Measurements from ENCODE around the gene MCM8.
"Not testable (repeated sequence)": the region's sequence is repeated elsewhere in the genome, so short reads cannot be mapped to it uniquely, and the experiment has no call there.

Gene MCM8

GRCh38 chr20:6007529-6008103, 57.2 kb downstream of the MCM8 start:
- DNase-seq: no peak

DNA sequence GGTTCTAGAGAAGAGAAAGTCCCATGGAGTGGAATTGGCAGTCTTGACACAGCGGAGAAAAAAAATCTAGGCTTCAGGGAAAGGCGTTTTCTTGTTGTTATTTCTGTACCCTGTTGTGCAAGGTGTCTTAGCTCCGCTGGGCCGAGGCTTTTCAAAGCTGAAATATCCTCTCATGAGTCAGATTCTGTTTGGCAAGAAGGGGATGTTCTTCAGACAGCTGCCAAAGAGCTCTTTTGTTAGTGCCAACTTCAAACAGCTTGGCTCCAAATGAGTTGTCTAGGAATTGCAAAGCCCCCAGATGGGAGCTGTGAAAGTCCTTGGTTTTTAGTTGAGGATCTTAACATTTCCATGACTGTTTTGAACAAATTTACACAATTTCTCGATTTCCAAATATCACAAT, 57.8 kb downstream of the MCM8 start:
- peak; percentile 46 for DNase-seq

- no peak for DNase-seq
Measured at GRCh38 chr20:6012179-6012578, 61.7 kb downstream of the MCM8 start.

GRCh38 chr20:6014017-6014416, 63.6 kb downstream of the MCM8 start:
- DNase-seq: no peak

DNA sequence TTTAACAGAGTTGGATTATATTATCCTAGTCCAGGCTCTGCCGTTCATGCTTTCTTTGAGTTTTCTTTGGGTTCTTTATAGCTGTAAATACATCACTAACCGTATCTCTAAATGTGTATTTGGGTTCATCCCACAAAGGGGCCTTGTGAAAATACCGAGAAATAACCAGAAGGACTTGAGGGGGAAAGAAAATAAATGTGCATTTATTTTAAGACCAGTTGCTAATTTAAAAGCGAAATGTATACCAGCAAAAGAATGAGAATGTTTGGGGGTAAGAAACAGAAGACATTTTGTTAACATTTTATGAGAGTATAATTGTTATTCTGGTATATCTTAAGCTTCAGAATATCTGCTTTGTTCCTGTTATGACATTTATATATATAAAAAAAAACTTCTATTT, 64.5 kb downstream of the MCM8 start:
- DNase-seq: no peak

- DNase-seq: no peak
Measured at GRCh38 chr20:6017467-6017866, 67.0 kb downstream of the MCM8 start.

DNA sequence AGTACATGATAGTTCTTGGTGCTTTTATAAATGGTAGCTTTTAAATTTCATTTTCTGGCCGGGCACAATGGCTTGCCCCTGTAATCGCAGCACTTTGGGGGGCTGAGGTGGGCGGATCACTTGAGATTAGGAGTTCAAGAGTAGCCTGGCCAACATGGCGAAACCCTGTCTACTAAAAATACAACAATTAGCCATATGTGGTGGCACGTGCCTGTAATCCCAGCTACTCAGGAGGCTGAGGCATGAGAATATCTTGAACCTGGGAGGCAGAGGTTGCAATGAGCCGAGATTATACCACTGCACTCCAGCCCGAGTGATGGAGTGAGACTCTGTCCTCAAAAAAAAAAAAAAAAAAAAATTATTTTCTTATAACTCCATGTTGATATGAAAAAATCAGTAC, 67.4 kb downstream of the MCM8 start:
- DNase-seq: no peak

GRCh38 chr20:6024768-6025167, 74.3 kb downstream of the MCM8 start:
- DNase-seq: no peak

GRCh38 chr20:6026051-6026450, 75.6 kb downstream of the MCM8 start:
- no peak for DNase-seq

GRCh38 chr20:6028818-6029217, 78.4 kb downstream of the MCM8 start:
- DNase-seq: no peak

DNA sequence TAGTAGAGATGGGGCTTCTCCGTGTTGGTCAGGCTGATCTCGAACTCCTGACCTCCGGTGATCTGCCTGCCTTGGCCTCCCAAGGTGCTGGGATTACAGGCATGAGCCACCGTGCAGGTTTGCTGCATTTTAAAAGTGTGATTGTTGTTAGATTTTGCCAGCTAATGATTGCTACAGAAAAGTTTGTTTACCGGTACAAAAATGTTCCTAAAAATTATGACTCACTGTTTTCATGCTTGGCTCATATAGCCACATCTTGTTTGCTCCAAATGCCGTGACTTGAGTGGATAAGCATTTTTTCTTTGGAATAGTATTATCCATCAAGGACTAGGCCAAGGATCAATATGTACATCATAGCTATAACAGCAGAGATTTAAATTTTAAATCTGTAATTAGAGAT, 79.1 kb downstream of the MCM8 start:
- DNase-seq: no peak

DNA sequence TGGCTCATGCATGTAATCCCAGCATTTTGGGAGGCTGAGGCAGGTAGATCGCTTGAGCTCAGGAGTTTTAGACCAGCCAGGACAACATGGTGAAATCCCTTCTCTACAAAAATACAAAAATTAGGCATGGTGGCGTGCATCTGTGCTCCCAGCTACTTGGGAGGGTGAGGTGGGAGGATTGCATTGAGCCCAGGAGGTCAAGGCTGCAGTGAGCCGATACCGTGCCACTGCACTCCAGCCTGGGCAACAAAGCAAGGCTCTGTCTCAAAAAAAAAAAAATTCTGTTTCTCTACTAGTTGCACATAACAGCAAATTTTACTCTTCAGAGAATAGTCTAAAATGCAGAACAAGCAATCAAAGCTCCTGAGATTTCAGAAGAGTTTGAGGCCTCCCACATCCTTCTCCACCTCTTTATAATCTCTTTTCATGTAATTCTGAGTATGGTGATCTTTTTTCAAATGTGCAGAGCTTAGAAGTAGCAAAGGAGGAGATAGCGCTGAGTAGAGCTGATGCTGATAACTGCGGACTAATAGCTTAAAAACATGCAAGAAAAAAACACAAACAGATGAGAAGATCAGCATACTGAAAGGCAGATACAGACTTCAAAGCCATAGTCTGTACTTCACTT, 80.1 kb downstream of the MCM8 start:
- no peak for DNase-seq

DNA sequence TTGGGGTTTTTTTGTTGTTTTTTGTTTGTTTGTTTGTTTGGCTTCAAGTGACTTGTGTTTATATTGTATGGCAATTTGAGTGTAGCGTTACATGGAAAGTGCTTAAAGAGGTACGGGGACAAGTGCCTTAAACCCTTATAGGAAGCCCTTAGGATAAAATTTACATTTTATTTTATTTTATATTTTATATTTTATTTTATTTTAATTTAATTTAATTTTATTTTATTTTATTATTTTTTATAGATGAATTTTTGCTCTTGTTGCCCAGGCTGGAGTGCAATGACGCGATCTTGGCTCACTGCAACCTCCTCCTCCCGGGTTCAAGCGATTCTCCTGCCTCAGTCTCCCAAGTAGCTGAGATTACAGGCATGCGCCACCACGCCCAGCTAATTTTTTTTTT, 82.5 kb downstream of the MCM8 start:
- DNase-seq: not testable (repeated sequence)

GRCh38 chr20:6034134-6034969, 83.9 kb downstream of the MCM8 start:
- DNase-seq: no peak

- DNase-seq: no peak
Measured at GRCh38 chr20:6036213-6036612, 85.8 kb downstream of the MCM8 start.

DNA sequence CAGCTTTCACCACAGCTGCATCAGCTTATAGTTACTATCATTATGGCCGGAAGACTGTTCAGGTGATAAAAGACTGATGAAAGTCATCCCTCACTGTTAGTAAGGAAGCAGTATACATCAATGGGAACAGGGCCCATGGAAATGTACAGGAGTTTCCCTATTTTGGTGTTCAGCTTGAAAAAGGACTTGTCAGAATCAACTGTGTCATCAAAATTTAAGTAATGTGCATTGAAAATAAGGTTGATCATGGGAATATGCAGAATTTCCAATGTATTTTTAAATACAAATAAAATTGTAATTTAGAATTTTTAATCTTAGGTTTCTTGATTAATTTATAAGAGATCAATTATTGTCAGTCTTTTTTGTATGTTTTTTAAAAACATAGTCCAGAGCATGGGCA, 86.6 kb downstream of the MCM8 start:
- DNase-seq: no peak

DNA sequence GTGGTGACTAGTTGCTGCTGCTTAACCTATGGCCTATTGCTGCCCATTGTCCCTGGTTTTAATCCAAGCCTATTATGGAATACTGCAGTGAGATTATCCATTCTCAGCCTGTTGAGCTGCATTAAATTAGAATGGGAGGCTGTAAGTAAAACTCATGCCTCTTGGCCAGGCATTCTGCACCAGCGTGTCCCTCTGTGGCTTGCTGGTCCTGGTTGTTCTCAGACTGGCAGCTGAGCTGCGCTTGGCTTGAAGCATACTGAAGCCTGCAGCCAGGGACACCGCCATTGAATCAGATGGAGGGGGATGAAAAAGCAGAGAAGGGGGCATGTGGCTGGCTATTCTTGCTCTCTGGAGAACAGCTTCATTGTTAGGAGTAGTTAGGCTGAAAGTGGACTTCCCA, 87.8 kb downstream of the MCM8 start:
- DNase-seq: no peak

DNA sequence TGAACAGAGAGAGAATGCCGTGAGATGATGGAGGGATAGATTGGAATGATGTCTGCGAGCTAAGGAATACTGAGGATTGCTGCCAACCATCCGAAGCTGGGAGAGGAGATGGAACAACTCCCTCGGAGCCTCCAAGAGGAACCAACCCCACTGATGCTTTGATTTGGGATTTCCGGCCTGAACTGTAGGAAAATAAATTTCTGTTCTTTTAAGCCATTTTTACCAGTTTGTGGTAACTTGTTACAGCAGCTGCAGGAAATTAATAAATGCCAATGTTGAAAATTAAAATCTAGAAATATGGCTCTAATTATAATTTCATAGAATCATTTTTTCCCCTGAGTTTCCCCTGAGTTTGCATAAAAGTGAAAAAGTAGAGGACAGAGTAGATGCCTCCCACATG, 89.3 kb downstream of the MCM8 start:
- DNase-seq: no peak

DNA sequence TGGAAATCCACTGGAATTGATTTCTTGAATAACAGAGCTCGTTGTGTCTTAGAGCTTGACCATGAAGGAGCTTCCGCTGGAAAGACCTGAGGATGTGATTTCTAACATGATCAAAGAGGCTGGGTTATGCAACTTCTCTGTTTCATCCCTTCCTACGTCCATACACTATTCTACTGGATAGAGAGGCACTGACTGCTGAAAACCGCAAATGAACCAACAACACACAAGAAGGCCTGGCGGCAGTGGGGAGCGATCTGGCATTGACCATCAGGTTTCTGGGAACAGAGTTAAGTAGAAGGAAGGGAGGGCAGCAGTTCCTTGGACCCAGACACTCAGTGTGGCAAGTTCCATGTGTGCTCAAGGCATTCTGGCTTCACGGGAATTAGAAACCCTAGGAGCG, 90.1 kb downstream of the MCM8 start:
- DNase-seq: no peak

GRCh38 chr20:6040958-6041807, 90.7 kb downstream of the MCM8 start:
- no peak for DNase-seq

- DNase-seq: no peak
Measured at GRCh38 chr20:6041808-6042265, 91.4 kb downstream of the MCM8 start.

GRCh38 chr20:6044115-6044514, 93.7 kb downstream of the MCM8 start:
- peak; percentile 16 for DNase-seq

DNA sequence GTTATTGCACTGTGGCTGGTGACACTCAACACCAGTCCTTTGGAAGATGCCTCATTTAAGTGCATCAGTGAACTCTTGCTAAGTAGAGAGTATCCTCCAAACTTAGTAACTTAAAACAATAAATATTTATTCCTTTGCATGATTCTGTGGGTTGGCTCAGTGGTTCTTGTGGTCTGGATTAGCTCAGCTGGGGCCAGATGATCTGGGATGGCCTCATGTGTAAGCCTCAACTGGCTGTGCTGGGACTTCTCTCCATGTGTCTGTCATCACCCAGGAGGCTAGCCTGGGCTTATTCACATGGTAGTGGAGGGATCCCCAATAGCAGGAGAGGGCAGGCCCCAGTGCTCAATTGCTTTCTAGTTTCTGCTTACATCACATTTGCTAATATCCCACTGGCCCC, 95.1 kb downstream of the MCM8 start:
- DNase-seq: no peak

Data from DMS 273 treated with DMSO at 0.1 percent for 48 hours (cell line).